ENCODE measurements around the gene CMIP. TPM values are rescaled to one million over a fixed set of nuclear protein-coding genes. Genes with fewer than 3 reads are reported as not detected.
A peak's percentile ranks its signal among the peaks of the same experiment; 100 is the strongest.

CMIP gene
- total RNA-seq, 1 donor from 2014 or later: 6.6 TPM

GRCh38 chr16:81511371-81511770 lies 66.8 kb downstream of the CMIP start:
- H3K4me2 ChIP-seq: no peak overlapping the region
- H3K4me3 ChIP-seq: no peak overlapping the region
- H4K20me1 ChIP-seq (ENCODE audit: low read depth): peaks cover 69% of the 10 kb centered on the region
- Mint-ChIP-seq H3K36me3 (peaks cover 16% of the 10 kb centered on the region), H3K27ac (no peak overlapping the region), H3K9me3 (no peaks in the 10 kb centered on the region), H3K4me3 (no peak overlapping the region), H3K4me1 (peaks cover 25% of the 10 kb centered on the region), H3K27me3 (ENCODE audit: insufficient read depth, low read depth) (peaks cover 2% of the 10 kb centered on the region)
- H3K79me2 ChIP-seq (ENCODE audit: low read depth): peaks cover 90% of the 10 kb centered on the region
- no peaks in the 10 kb centered on the region for H3K27me3 ChIP-seq
- no peak overlapping the region for H3K9ac ChIP-seq
- H3K36me3 ChIP-seq: no peaks in the 10 kb centered on the region
- no peak for TF ChIP-seq EZH2 (IDR thresholded peaks at IDR 0.05)
- TF ChIP-seq EZH2phosphoT487 (IDR thresholded peaks at IDR 0.05): no peak
- TF ChIP-seq CTCF (IDR thresholded peaks at IDR 0.05): no peak
- H2AFZ ChIP-seq (replicated peaks): no peak overlapping the region
- peaks cover 17% of the 10 kb centered on the region for H3K4me1 ChIP-seq
- peaks cover 5% of the 10 kb centered on the region for H3F3A ChIP-seq (ENCODE audit: low read depth)
- no peak for DNase-seq (ENCODE audit: low spot score)
- H3K9me3 ChIP-seq (ENCODE audit: low read depth): no peaks in the 10 kb centered on the region
- no peak overlapping the region for H3K27ac ChIP-seq

- Histone ChIP-seq H4K20me1 (ENCODE audit: low read depth) (peaks cover 71% of the 10 kb centered on the region), H3F3A (ENCODE audit: low read depth) (peaks cover 5% of the 10 kb centered on the region), H2AFZ (replicated peaks) (no peak overlapping the region), H3K79me2 (ENCODE audit: low read depth) (peaks cover 92% of the 10 kb centered on the region), H3K4me3 (no peak overlapping the region), H3K4me1 (peaks cover 17% of the 10 kb centered on the region), H3K9ac (no peak overlapping the region), H3K9me3 (ENCODE audit: low read depth) (no peaks in the 10 kb centered on the region), H3K36me3 (no peaks in the 10 kb centered on the region), H3K4me2 (peak overlapping the region; percentile 35), H3K27ac (peak overlapping the region; percentile 4), H3K27me3 (no peaks in the 10 kb centered on the region)
- Mint-ChIP-seq H3K27me3 (ENCODE audit: insufficient read depth, low read depth) (no peaks in the 10 kb centered on the region), H3K9me3 (no peaks in the 10 kb centered on the region), H3K36me3 (peaks cover 19% of the 10 kb centered on the region), H3K4me3 (no peak overlapping the region), H3K27ac (peak overlapping the region; percentile 91), H3K4me1 (peaks cover 23% of the 10 kb centered on the region)
- DNase-seq (ENCODE audit: low spot score): peak; percentile 48
- TF ChIP-seq CTCF (IDR thresholded peaks at IDR 0.05): no peak
- TF ChIP-seq EZH2 (IDR thresholded peaks at IDR 0.05): no peak
- TF ChIP-seq EZH2phosphoT487 (IDR thresholded peaks at IDR 0.05): no peak
These were observed 68.8 kb downstream of the CMIP start for GRCh38 chr16:81513204-81514040.

- no peaks in the 10 kb centered on the region for H3K27me3 ChIP-seq
- DNase-seq (ENCODE audit: low spot score): no peak
- peaks cover 19% of the 10 kb centered on the region for H3K36me3 Mint-ChIP-seq
- peaks cover 17% of the 10 kb centered on the region for H3K4me1 ChIP-seq
- H4K20me1 ChIP-seq (ENCODE audit: low read depth): peaks cover 70% of the 10 kb centered on the region
- H3K79me2 ChIP-seq (ENCODE audit: low read depth): peaks cover 89% of the 10 kb centered on the region
- H3K9ac ChIP-seq: no peak overlapping the region
- H3K27me3 Mint-ChIP-seq (ENCODE audit: insufficient read depth, low read depth): no peaks in the 10 kb centered on the region
- H3K4me1 Mint-ChIP-seq: peaks cover 23% of the 10 kb centered on the region
- H3K27ac ChIP-seq: no peak overlapping the region
- no peak overlapping the region for H3K4me2 ChIP-seq
- H3K27ac Mint-ChIP-seq: peak overlapping the region; percentile 91
- H3K9me3 Mint-ChIP-seq: no peaks in the 10 kb centered on the region
- no peak for TF ChIP-seq EZH2 (IDR thresholded peaks at IDR 0.05)
- no peak for TF ChIP-seq EZH2phosphoT487 (IDR thresholded peaks at IDR 0.05)
- no peak for TF ChIP-seq CTCF (IDR thresholded peaks at IDR 0.05)
- H2AFZ ChIP-seq (replicated peaks): no peak overlapping the region
- H3K4me3 ChIP-seq: no peak overlapping the region
- no peaks in the 10 kb centered on the region for H3K9me3 ChIP-seq (ENCODE audit: low read depth)
- peaks cover 5% of the 10 kb centered on the region for H3F3A ChIP-seq (ENCODE audit: low read depth)
- H3K4me3 Mint-ChIP-seq: no peak overlapping the region
- H3K36me3 ChIP-seq: no peaks in the 10 kb centered on the region
These were observed 69.5 kb downstream of the CMIP start for GRCh38 chr16:81514041-81514559.

All from neural progenitor cell (in vitro differentiated cells).